COLO668 (cell line): Measurements from ENCODE around the gene FGD5.

Experiments used
- DNase-seq: peaks from one replicate; lab custom pipeline; 2025; ENCODE audit not compliant: unreplicated experiment; lab: John Stamatoyannopoulos, UW

The FGD5 gene

GRCh38 chr3:14823910-14824629 is 5.3 kb downstream of the FGD5 start:
- DNase-seq: no peak

- DNase-seq: no peak
These were observed 5.9 kb downstream of the FGD5 start for GRCh38 chr3:14824646-14825045.

DNA sequence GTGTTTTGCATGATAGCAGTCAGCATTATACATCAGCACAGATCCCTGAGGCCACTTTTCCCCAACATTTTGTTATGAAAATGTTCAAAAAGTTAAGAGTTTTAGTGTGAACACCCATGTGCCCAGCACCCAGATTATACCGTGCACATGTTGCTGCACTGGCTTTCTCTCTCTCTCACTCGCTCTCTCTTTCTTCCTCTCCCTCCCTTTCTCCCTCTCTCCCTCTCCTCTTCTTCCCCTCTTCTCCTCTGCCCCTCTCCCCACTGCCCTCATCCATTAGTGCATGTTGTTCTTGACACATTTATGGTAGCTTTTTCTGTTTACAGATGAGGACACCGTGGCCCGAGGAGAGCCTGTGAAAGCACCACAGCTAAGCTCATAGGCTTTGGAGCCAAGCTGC is 7.3 kb downstream of the FGD5 start:
- DNase-seq: no peak

GRCh38 chr3:14827776-14828175 is 9.0 kb downstream of the FGD5 start:
- DNase-seq: no peak

DNA sequence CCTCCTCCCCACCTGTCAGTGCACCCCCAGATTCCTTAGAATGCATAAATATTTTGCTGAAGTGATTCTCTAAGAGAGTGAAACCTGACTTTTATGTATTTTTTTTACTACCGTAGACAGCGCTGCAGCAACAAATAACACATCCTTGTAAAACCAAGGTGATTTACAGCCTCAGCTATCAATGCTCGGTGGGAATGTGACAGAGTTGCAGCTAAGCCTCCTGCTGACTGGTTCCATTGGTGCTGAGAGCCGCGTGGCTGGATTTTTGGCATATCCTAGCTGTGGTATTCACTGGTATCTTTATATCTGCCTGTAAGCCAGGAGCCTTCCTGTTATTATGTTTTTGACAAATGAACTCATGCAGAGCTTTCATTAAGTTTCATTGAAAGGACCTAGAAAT is 11.0 kb downstream of the FGD5 start:
- DNase-seq: no peak

DNA sequence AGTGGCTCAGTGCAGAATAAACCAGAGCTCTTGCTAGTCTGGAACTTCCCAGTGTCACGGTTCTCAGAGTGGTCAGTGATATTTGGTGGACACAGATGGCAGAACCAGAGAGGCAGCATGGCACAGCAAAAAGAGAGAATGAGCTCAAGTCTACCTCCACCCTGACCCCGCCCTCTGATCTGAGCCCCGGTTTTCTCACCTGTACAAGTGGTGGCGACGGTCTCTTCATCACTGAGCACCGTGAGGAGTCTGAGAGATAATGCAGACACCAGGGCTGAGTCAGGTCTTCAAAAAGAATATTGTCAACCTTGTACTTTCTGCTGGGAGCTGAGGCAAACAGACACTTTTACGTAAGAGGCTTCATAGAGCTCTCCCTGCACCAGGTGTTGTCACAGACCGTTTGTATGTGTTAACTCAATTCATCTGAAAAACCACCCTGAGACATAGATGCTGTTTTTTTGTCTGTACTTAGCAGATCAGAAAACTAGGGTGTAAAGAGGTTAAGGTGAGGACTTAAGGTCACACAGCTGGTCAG is 13.2 kb downstream of the FGD5 start:
- no peak for DNase-seq

DNA sequence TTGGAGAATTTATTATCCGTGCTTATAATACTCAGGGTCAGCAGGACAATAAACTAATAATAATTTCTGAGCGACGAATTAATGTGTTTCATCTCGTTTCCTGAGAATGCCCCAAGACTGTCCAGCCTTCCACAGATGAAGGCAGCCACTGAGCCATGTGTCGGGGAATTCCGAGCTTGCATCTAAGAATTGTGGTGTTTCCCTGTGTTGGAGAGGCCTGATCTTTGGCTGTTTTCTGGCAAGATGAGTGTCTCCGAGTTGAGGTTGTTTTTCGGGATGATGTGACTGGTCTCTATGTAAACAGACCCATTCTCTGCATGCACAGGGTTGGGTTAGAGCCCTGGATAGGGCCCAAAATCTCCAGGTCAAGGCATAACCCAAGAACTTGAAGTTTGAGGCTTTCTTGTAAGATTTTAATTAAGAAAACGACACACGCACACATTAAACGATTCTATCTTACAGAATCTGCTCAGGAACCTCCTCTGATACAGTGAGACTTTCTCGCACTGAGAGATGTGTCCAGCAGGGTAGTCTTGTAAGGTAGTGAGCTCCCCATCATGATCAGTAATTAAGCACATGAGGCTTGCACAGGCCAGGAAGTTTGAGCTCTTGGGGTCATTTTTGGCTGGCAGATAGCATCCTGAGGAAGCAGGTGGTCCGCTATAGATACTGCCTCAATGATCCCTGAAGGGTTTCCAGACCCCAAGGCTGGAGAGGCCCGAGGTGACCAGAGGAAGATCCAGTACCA is 14.4 kb downstream of the FGD5 start:
- DNase-seq: no peak

GRCh38 chr3:14834121-14834520 is 15.4 kb downstream of the FGD5 start:
- DNase-seq: no peak

- DNase-seq: no peak
These were observed 16.2 kb downstream of the FGD5 start for GRCh38 chr3:14834807-14835466.

DNA sequence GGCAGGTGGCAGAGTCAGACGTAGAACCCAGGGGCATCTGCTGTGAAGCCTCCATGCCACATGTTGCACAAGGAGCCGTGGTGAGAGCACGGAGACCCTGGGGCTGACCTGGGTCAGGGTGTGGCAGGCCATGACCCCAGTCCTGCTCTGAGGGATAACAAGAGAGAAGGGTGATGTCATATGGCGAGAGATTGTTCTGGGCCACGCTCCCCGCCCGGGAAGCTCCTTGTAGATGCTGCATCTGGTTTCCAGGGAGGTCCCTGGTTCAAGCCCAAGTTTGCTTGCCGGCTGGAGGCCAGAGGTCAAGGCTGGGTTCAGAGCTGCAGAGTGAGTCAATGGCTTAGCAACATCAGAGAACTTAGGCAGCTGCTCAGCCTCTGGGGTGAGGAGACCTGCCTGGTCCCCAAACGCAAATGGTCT is 17.3 kb downstream of the FGD5 start:
- DNase-seq: no peak

DNA sequence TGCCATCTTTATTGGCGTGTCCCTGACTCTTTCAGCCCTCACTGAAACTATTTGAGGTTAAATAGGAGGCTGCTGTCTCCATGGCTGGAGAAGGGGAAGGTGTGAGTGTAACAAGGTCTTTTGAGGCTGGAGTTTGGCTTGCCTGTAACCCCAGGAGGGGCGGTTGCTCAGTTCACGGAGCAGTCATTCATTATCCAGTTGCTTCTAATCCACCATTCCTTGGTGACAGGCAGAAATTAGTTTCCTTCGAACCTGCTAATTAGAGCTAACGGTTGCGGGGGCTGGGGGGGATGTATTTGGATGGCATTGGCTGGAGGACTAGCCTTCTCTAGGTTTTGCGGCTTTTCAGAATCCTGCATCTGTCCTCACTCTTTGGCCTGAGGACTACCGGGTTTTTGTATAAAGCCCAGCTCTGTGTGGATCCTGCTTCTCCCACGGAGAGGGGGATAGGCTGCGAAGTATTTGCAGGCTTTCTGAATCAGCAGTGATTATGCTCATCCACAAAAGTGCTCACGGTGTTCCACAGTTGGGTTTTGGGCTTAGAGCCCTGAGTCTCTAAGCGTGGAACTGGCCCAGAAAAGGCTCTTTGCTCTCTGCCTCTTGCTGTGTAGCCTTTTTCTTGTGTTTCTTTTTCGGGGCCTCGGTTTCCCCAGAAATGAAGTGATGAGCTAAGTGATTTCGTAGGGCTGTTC is 18.6 kb downstream of the FGD5 start:
- no peak for DNase-seq

GRCh38 chr3:14837878-14838258 is 19.1 kb downstream of the FGD5 start:
- DNase-seq: no peak

- no peak for DNase-seq
These were observed 20.5 kb downstream of the FGD5 start for GRCh38 chr3:14839236-14839635.

- no peak for DNase-seq
These were observed 23.1 kb downstream of the FGD5 start for GRCh38 chr3:14841836-14842235.

- DNase-seq: no peak
These were observed 23.5 kb downstream of the FGD5 start for GRCh38 chr3:14842277-14842676.

DNA sequence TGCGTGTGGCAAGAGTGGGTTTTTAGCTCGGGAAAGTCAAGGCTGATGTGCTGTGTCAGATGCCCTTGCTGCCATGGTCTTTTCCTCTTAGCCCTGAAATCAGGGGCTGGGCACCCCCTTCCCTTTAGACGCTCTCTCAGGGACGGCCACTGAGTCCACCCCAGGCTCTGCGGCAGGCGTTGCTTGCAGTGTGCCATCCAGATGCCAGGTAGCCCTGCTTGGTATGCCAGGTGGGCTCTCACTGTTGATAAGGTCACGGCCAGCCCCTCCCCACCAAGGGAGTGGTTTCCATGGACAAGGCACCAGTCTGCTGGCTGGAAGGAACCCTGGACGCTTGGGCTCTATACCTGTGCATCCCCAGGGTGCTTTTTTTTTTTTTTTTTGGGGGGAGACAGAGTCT is 24.6 kb downstream of the FGD5 start:
- DNase-seq: no peak

DNA sequence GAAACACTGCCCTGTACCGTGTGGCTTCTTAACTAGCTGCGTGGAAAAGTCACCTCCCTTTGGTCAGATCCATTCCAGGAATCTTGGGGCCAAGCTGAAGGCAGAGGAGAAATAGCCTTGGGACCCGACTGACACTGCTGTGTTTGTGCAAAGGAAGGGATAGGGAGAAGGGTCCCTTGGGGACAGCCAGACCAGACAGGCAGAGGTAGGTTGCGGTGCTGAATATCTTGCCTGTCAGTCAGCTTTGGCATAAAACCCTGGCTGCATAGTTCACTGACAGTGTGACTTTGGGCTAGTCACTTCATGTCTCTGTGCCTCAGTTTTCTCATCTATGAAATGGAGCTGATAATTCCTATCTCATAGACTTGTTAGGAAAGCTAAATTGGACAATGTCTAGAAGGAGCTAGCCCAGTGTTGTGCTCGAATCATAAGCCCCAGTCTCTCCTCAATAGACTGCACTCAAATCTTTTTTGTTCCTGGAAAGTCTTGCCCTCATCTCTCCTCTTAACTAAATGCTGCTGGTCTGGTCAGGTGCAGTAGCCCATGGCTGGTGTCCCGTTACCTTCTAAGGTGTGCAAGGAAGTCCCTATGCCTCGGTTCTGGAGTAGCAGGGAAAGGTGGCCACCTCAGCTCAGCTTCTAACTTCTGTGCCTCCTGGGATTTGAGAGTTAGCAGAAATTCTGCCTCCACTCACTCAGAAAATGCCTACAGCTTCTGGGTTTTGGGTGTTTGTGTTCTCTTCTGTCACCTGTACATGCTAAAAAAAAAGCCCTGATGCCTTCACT is 25.8 kb downstream of the FGD5 start:
- no peak for DNase-seq

DNA sequence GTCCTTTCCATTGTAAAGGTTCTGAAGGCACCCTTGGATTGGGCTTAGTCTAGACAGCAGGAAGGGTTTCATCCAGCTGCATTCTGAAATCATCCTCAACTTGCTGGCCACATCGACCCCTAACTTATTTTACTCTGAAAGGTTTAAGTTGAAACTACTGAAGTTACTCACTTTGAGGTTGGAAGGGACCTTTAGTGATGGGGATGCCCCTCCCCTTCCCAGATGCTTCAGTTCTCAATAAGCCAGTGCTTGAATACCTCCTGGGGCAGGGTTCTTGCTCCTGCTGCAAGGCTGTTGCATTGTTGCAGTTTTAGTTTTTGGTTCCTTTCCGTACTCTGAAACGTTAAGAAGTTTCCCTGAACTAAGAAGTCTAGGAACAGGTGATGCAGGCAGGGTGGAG is 26.4 kb downstream of the FGD5 start:
- no peak for DNase-seq

- DNase-seq: no peak
These were observed 27.1 kb downstream of the FGD5 start for GRCh38 chr3:14845826-14846225.

- DNase-seq: no peak
These were observed 27.6 kb downstream of the FGD5 start for GRCh38 chr3:14846226-14846880.
